NK-92 (cell line): Measurements from ENCODE around the gene SLC24A4.

Experiments
- DNase-seq: peaks from one replicate; lab custom pipeline; 2025; ENCODE audit not compliant: unreplicated experiment; lab: John Stamatoyannopoulos, UW

Gene SLC24A4

GRCh38 chr14:92455231-92455630 is 132.3 kb downstream of the SLC24A4 start:
- no peak for DNase-seq

GRCh38 chr14:92456215-92457015 is 133.4 kb downstream of the SLC24A4 start:
- no peak for DNase-seq

GRCh38 chr14:92457016-92457565 is 134.1 kb downstream of the SLC24A4 start:
- DNase-seq, result no peak

GRCh38 chr14:92458136-92459029 is 135.4 kb downstream of the SLC24A4 start:
- no peak for DNase-seq

- DNase-seq, result no peak
Observed at GRCh38 chr14:92459030-92459949, 136.3 kb downstream of the SLC24A4 start.

- DNase-seq, result no peak
Observed at GRCh38 chr14:92459950-92460421, 137.0 kb downstream of the SLC24A4 start.

- no peak for DNase-seq
Observed at GRCh38 chr14:92460541-92460915, 137.6 kb downstream of the SLC24A4 start.

GRCh38 chr14:92460916-92461579 is 138.1 kb downstream of the SLC24A4 start:
- DNase-seq, result no peak

GRCh38 chr14:92461891-92462290 is 138.9 kb downstream of the SLC24A4 start:
- DNase-seq, result no peak

GRCh38 chr14:92462568-92462967 is 139.6 kb downstream of the SLC24A4 start:
- DNase-seq, result no peak

GRCh38 chr14:92463141-92463540 is 140.2 kb downstream of the SLC24A4 start:
- DNase-seq, result no peak

GRCh38 chr14:92464156-92464555 is 141.2 kb downstream of the SLC24A4 start:
- no peak for DNase-seq

GRCh38 chr14:92464716-92465115 is 141.8 kb downstream of the SLC24A4 start:
- DNase-seq, result no peak

- no peak for DNase-seq
Observed at GRCh38 chr14:92465353-92466055, 142.5 kb downstream of the SLC24A4 start.

GRCh38 chr14:92466059-92466458 is 143.1 kb downstream of the SLC24A4 start:
- no peak for DNase-seq

GRCh38 chr14:92469515-92469914 is 146.6 kb downstream of the SLC24A4 start:
- no peak for DNase-seq

- no peak for DNase-seq
Observed at GRCh38 chr14:92470215-92470614, 147.2 kb downstream of the SLC24A4 start.

- DNase-seq, result no peak
Observed at GRCh38 chr14:92470811-92471210, 147.8 kb downstream of the SLC24A4 start.

- DNase-seq, result no peak
Observed at GRCh38 chr14:92471919-92472318, 149.0 kb downstream of the SLC24A4 start.
